HG03196 (cell line): ENCODE results near the gene BTNL2.
"Not testable (repeated sequence)": the region's sequence is repeated elsewhere in the genome, so short reads cannot be mapped to it uniquely, and the experiment has no call there.

Experiments
- ATAC-seq: cut with Tn5 transposase; IDR thresholded peaks from one replicate; pipeline ENCODE4 v1.9.1; 2021; ENCODE audit not compliant: unreplicated experiment

BTNL2 gene

DNA sequence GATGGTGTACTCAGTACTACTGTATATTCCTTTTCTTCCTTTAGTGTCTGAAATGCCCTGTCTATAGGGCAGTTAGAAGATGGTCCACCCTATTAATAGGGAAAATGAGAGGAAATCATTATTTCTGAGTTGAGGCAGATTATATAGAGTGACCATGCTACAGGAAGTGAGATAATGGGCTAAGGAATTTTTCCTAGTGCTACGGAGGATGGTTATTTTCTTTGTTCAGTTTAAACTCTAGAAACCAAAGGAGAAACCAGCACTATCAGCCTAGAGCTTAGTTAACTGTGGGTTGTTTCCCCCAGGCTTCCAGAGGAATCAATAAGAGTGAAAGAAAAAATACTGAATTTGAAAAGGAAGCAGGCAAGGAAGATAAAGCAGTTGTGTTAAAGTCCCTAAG is 35.8 kb downstream of the BTNL2 start:
- no peak for ATAC-seq

DNA sequence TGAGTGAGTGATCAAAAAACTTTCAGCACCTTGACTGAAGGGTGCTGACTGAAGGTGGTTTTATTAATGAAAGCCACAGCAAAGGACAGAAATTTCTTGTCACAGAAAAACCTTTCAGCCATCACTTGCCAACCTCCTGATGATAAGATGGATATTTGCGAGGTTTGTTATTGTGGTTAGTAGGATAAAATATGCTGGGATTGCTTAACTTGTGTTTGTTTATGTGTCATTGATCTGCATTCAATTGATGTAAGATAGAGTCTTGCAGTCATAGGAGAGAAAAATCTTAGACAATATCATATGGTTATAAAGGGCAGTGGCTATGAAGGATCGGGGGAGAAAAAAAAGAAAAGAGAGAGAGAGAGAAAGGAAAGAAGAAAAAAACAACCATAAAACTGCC is 36.5 kb downstream of the BTNL2 start:
- no peak for ATAC-seq

DNA sequence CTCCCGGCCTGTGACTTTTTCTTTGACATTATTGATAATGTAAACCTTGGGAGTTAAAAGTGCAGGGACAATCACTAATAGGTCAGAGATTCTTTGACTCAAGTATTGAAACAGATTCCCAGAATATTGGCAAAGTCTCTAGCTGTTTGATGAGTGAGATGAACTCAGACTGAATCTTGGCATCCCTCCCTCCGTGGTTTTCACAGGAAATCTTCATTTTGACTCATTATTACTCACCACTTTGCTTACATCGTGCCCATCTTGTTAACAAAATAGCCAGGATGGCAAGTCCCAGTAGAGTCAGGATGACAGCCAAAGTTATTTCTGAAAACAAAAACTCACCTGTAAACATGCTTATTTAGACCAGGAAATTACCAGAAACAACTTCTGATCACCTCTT is 37.3 kb downstream of the BTNL2 start:
- no peak for ATAC-seq

DNA sequence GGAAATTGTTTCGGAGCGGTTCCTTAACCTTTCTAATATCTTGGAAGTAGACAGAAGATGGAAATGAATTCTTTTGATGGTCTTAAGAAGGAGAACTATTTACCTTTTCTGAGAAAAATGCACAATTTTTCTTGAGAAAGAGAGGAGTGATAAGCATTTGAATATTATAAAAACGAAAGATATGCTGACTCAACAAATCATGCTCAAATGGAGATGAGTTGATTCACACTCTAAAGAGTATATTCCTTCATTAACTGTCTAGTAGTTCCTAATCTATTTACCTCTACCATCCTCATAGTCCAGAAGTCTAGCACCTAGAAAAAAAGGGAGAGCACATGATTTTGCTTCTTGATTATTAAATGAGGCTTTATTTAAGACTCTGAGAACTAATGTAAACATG is 39.3 kb downstream of the BTNL2 start:
- no peak for ATAC-seq

DNA sequence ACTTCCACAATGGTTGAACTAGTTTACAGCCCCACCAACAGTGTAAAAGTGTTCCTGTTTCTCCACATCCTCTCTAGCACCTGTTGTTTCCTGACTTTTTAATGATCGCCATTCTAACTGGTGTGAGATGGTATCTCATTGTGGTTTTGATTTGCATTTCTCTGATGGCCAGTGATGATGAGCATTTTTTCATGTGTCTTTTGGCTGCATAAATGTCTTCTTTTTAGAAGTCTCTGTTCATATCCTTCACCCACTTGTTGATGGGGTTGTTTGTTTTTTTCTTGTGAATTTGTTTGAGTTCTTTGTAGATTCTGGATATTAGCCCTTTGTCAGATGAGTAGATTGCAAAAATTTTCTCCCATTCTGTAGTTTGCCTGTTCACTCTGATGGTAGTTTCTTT is 47.8 kb downstream of the BTNL2 start:
- ATAC-seq = not testable (repeated sequence)

DNA sequence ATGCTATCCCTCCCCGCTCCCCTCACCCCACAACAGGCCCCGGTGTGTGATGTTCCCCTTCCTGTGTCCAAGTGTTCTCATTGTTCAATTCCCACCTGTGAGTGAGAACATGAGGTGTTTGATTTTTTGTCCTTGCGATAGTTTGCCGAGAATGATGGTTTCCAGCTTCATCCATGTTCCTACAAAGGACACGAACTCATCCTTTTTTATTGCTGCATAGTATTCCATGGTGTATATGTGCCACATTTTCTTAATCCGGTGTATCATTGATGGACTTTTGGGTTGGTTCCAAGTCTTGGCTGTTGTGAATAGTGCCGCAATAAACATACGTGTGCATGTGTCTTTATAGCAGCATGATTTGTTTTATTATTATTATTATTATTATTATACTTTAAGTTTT is 48.4 kb downstream of the BTNL2 start:
- not testable (repeated sequence) for ATAC-seq

DNA sequence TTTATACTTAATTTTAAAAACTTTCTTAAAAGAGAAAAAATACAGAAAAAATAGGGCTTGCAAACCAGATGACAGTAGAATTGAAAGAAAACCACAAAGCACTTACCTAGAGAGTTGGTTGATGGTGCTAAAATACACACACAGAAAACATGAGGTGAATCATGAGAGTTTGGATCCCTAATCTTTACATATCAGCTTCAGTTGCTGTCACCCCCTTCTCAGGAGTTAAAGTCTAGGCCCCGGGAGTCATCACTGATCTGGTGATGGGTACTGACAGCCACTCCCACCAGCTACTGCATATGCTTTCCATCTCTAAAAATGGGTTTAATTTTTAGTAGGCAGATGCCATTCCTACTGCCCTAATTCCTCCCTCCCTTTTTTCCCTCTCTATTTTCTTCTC is 52.0 kb downstream of the BTNL2 start:
- ATAC-seq = no peak

DNA sequence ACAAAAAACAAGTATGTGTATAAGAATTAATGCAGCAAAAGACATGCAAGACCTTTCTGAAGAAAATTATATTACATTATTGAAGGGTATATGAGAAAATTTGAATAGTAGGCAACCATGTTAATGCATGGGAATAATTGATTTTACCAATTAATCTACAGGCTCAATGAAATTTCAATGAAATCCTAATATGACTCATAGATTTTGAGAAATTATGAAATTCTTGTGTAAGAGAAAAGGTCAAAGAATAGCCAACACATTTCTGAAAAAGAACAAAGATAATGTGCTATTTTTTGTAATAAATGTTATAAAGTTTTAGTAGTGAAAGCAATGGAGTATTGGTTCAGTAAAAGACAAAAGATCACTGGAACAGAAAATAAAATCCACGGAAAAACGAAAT is 53.6 kb downstream of the BTNL2 start:
- no peak for ATAC-seq
